ENCODE data around the gene TREM1.

DNA sequence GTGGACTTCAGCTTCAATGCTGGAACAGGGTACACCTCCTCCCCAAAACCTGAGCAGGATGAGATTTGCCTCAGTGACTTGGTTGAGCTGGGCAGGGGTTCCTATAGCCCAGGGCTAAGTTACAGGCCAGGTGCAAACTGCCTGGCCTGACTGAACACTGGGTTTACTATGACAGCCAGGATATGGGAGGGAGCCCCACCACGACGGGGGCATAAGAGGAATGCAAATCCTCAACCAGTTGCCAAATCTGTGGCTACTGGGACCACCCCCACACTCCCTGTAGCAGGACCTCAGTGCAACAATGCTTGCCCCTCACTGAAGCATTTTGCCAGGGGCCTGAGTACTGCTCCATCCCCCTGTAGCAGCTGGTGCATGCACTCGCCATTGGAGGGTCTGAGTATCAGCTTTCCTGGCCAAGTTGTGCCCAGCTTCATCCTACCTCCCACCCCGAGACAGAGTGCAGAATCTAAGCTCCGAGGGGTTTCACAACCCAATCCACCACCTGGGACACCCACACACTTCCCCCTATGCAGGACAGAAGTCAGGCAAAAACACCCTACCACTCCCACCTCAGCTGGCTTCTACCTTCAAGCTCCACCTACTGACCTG, 30.7 kb downstream of the TREM1 start:
- TF ChIP-seq, protein P1, sequence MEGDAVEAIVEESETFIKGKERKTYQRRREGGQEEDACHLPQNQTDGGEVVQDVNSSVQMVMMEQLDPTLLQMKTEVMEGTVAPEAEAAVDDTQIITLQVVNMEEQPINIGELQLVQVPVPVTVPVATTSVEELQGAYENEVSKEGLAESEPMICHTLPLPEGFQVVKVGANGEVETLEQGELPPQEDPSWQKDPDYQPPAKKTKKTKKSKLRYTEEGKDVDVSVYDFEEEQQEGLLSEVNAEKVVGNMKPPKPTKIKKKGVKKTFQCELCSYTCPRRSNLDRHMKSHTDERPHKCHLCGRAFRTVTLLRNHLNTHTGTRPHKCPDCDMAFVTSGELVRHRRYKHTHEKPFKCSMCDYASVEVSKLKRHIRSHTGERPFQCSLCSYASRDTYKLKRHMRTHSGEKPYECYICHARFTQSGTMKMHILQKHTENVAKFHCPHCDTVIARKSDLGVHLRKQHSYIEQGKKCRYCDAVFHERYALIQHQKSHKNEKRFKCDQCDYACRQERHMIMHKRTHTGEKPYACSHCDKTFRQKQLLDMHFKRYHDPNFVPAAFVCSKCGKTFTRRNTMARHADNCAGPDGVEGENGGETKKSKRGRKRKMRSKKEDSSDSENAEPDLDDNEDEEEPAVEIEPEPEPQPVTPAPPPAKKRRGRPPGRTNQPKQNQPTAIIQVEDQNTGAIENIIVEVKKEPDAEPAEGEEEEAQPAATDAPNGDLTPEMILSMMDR (IDR thresholded peaks at IDR 0.05; ENCODE audit: extremely low read depth in 1 of 2, insufficient read depth in 1 of 2, low read depth in 1 of 2, low read length in 2 of 2): no peak
- TF ChIP-seq FOS (IDR thresholded peaks at IDR 0.05; ENCODE audit: borderline replicate concordance, insufficient read depth, low read length) (no peak), POLR2AphosphoS5 (IDR thresholded peaks at IDR 0.05; ENCODE audit: insufficient read depth, low read depth, low read length) (no peak), JUN (IDR thresholded peaks at IDR 0.05; ENCODE audit: borderline replicate concordance, insufficient read depth, insufficient read length, low read depth) (no peak), EZH2 (IDR thresholded peaks at IDR 0.05; ENCODE audit: borderline replicate concordance, low read depth, low read length, severe bottlenecking) (no peak)

All from endothelial cell of umbilical vein (primary cell).